ENCODE data around the gene DZIP1.

DZIP1 gene

DNA sequence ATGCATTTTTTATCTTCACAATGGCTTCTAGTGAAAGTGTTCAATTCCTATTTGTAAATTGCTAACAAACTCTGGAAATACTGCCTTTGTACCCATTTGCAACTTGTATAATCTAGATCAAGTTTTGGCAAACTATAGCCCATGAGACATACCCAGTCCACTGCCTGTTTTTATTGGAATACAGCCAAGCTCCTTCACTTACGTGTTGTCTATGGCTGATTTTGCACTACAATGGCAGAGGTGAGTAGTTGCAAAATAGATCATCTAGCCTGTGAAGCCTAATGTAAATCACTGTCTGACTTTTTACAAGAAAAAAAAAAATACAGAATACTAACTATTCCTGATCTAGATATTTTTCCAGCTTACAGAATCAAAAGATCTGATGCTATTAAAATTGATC, 37.1 kb downstream of the DZIP1 start:
- CTCF ChIA-PET: no interaction called here
- H3K27ac ChIP-seq: peak overlapping the region; percentile 42; the same call in 1 of the 2 replicates
- peak; percentile 48 for DNase-seq (ENCODE audit: low spot score)
- TF ChIP-seq, protein P1, sequence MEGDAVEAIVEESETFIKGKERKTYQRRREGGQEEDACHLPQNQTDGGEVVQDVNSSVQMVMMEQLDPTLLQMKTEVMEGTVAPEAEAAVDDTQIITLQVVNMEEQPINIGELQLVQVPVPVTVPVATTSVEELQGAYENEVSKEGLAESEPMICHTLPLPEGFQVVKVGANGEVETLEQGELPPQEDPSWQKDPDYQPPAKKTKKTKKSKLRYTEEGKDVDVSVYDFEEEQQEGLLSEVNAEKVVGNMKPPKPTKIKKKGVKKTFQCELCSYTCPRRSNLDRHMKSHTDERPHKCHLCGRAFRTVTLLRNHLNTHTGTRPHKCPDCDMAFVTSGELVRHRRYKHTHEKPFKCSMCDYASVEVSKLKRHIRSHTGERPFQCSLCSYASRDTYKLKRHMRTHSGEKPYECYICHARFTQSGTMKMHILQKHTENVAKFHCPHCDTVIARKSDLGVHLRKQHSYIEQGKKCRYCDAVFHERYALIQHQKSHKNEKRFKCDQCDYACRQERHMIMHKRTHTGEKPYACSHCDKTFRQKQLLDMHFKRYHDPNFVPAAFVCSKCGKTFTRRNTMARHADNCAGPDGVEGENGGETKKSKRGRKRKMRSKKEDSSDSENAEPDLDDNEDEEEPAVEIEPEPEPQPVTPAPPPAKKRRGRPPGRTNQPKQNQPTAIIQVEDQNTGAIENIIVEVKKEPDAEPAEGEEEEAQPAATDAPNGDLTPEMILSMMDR (conservative IDR thresholded peaks at IDR 0.05; ENCODE audit: low read depth): no peak
- POLR2A ChIA-PET (ENCODE audit: low non-redundant PET): no interaction called here

- CTCF ChIA-PET: no interaction called here
Observed at GRCh38 chr13:95605448-95606125, 38.9 kb downstream of the DZIP1 start.

DNA sequence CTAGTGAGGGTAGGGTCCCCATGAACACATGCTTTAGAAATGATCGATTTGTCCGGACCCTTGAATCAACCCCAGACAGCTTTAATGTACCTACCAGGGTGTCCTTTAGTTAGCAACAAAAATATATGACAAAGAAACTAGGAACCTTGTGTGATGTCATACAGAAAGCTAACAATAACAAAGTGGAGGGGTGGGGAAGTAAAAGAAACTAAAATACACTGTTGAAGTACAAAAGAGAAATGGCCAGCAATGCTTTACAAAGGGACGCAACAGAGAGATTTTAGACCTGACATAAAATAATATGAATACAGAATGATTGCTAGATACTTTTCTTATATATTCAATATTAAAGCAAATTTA, 40.0 kb downstream of the DZIP1 start:
- TF ChIP-seq, protein P1 (conservative IDR thresholded peaks at IDR 0.05; ENCODE audit: low read depth): no peak
- ChIA-PET POLR2A (ENCODE audit: low non-redundant PET) (interaction anchor here (1.1 kb wide), 1 partner anchor 14 kb away, joined by 3 read pairs; no protein-coding TSS in a partner anchor), CTCF (no interaction called here)
- DNase-seq (ENCODE audit: low spot score): no peak
- H3K27ac ChIP-seq: peak overlapping the region; percentile 77

More at GRCh38 chr13:95605448-95606125, 38.9 kb downstream of the DZIP1 start:
- TF ChIP-seq, protein P1 (conservative IDR thresholded peaks at IDR 0.05; ENCODE audit: low read depth): no peak
- POLR2A ChIA-PET (ENCODE audit: low non-redundant PET): no interaction called here
- no peak overlapping the region for H3K27ac ChIP-seq
- no peak for DNase-seq (ENCODE audit: low spot score)

DNA sequence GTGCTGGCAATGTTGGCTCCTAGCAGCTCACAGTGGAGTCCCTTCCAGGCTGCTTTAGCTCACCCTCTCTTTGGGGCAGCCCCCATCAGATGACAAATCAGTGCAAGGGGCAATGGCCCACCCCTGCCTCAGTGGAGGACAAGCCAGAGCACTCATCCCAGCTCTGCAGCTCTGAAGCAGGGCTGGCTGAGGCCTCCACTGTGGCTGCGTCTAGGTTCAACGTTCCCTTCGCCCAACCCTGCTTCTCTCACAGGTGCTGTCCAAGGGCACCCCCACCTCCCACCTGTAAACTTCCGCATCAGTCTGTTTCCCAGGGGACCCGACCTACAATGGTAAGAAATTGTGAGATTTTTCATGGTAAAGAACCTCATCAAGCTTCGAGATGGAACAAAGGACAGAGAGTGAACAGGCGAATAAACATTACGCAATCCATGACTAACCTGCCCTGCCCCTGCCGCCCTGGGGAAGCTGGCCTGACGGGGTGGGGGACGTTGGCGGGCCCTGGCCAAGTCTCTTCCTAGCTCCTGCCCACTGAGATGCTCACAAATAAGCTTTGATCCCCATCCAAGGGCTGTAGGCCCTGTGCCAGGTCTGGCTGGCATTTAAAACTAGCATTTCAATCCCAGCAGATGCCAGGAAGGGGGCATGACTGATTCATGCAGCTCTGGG, 40.5 kb downstream of the DZIP1 start:
- ChIA-PET POLR2A (ENCODE audit: low non-redundant PET) (interaction anchor here (1.1 kb wide), 1 partner anchor 15 kb away, joined by 3 read pairs; no protein-coding TSS in a partner anchor), CTCF (interaction anchor here (0.6 kb wide), 1 partner anchor 832 kb away, joined by 3 read pairs; no protein-coding TSS in a partner anchor)
- DNase-seq (ENCODE audit: low spot score): peak; percentile 85
- TF ChIP-seq, protein P1 (conservative IDR thresholded peaks at IDR 0.05; ENCODE audit: low read depth): no peak
- H3K27ac ChIP-seq: peak overlapping the region; percentile 77

GRCh38 chr13:95601906-95602305, 42.6 kb downstream of the DZIP1 start:
- TF ChIP-seq, protein P1 (conservative IDR thresholded peaks at IDR 0.05; ENCODE audit: low read depth): no peak
- DNase-seq (ENCODE audit: low spot score): no peak
- ChIA-PET POLR2A (ENCODE audit: low non-redundant PET) (no interaction called here), CTCF (interaction anchor here (0.7 kb wide), 1 partner anchor 317 kb away, joined by 3 read pairs; no protein-coding TSS in a partner anchor)
- no peak overlapping the region for H3K27ac ChIP-seq

- H3K27ac ChIP-seq: no peak overlapping the region
- DNase-seq (ENCODE audit: low spot score): no peak
- CTCF ChIA-PET: interaction anchor here (0.7 kb wide), 1 partner anchor 316 kb away, joined by 3 read pairs; no protein-coding TSS in a partner anchor
- TF ChIP-seq, protein P1 (conservative IDR thresholded peaks at IDR 0.05; ENCODE audit: low read depth): no peak
- POLR2A ChIA-PET (ENCODE audit: low non-redundant PET): no interaction called here
Observed at GRCh38 chr13:95601216-95601615, 43.3 kb downstream of the DZIP1 start.
